HG03280 (cell line): ENCODE data around the gene PSMD2.

Experiments
- ATAC-seq: cut with Tn5 transposase; IDR thresholded peaks from one replicate; pipeline ENCODE4 v1.9.1; 2021; ENCODE audit warnings: mild to moderate bottlenecking, moderate library complexity; ENCODE audit not compliant: unreplicated experiment

PSMD2 gene

GRCh38 chr3:184277366-184277765 lies 21.7 kb upstream of the PSMD2 start:
- no peak for ATAC-seq

- no peak for ATAC-seq
These were observed 16.1 kb upstream of the PSMD2 start for GRCh38 chr3:184282941-184283340.

GRCh38 chr3:184283681-184284080 lies 15.4 kb upstream of the PSMD2 start:
- ATAC-seq: no peak

GRCh38 chr3:184284696-184285095 lies 14.3 kb upstream of the PSMD2 start:
- no peak for ATAC-seq

- ATAC-seq: no peak
These were observed 9.6 kb upstream of the PSMD2 start for GRCh38 chr3:184289426-184289938.

GRCh38 chr3:184290331-184290730 lies 8.7 kb upstream of the PSMD2 start:
- no peak for ATAC-seq

- no peak for ATAC-seq
These were observed 7.8 kb upstream of the PSMD2 start for GRCh38 chr3:184291044-184291737.

- no peak for ATAC-seq
These were observed 7.1 kb upstream of the PSMD2 start for GRCh38 chr3:184291738-184292445.

- no peak for ATAC-seq
These were observed 3.3 kb upstream of the PSMD2 start for GRCh38 chr3:184295771-184296170.

- no peak for ATAC-seq
These were observed 2.4 kb upstream of the PSMD2 start for GRCh38 chr3:184296616-184297015.

- no peak for ATAC-seq
These were observed 692 bp downstream of the PSMD2 start for GRCh38 chr3:184299488-184300377.

- ATAC-seq: no peak
These were observed 1.3 kb downstream of the PSMD2 start for GRCh38 chr3:184300378-184300720.

GRCh38 chr3:184305577-184305976 lies 6.5 kb downstream of the PSMD2 start:
- ATAC-seq: no peak

- no peak for ATAC-seq
These were observed 7.4 kb downstream of the PSMD2 start for GRCh38 chr3:184306341-184306972.

GRCh38 chr3:184307915-184308314 lies 8.9 kb downstream of the PSMD2 start:
- no peak for ATAC-seq

GRCh38 chr3:184308744-184309143 lies 9.7 kb downstream of the PSMD2 start:
- no peak for ATAC-seq

- ATAC-seq: no peak
These were observed 12.6 kb downstream of the PSMD2 start for GRCh38 chr3:184311633-184312032.

GRCh38 chr3:184314363-184314699 lies 15.3 kb downstream of the PSMD2 start, which contains the start of gene EIF4G1:
EIF4G1 (plus strand) TSS chr3:184314606; CDS start chr3:184315797, 1,191 bp downstream.
- peak; percentile 83 for ATAC-seq

- ATAC-seq: peak; percentile 47
These were observed 15.9 kb downstream of the PSMD2 start for GRCh38 chr3:184314700-184315542.

GRCh38 chr3:184315543-184315867 lies 16.5 kb downstream of the PSMD2 start:
- ATAC-seq: no peak
